ENCODE data around the gene RUNX2.

GRCh38 chr6:45618259-45618658, 290.1 kb downstream of the RUNX2 start:
- TF ChIP-seq LARP7 (IDR thresholded peaks at IDR 0.05) (no peak), CTCF (IDR thresholded peaks at IDR 0.05 in 2 of 3, conservative IDR thresholded peaks at IDR 0.05 in 1 of 3; ENCODE audit: insufficient read depth in 2 of 3, low read depth in 1 of 3, low read length in 3 of 3) (no peak), POLR2A (conservative IDR thresholded peaks at IDR 0.05) (no peak), FOXP1 (CRISPR knock-in tag; IDR thresholded peaks at IDR 0.05) (no peak), USF1 (CRISPR knock-in tag; IDR thresholded peaks at IDR 0.05) (no peak), GTF2F1 (IDR thresholded peaks at IDR 0.05; ENCODE audit: low read depth, low read length) (no peak), BRCA1 (IDR thresholded peaks at IDR 0.05) (no peak), BRCA1 (CRISPR knock-in tag; IDR thresholded peaks at IDR 0.05) (no peak), NFXL1 (CRISPR knock-in tag; IDR thresholded peaks at IDR 0.05) (no peak), HDGF (IDR thresholded peaks at IDR 0.05) (no peak), MAZ (CRISPR knock-in tag; conservative IDR thresholded peaks at IDR 0.05 in 1 of 2, IDR thresholded peaks at IDR 0.05 in 1 of 2) (no peak), NFIC (IDR thresholded peaks at IDR 0.05) (no peak), ZNF561 (CRISPR knock-in tag; conservative IDR thresholded peaks at IDR 0.05) (no peak)

Data from K562 (cell line).